HCT116 (cell line): Measurements from ENCODE around the gene REG3A. TPM values are rescaled to one million over a fixed set of nuclear protein-coding genes. Genes with fewer than 3 reads are reported as not detected.

Experiments
- ATAC-seq: fragments of 200-7000 bp; cut with Tn5 transposase; 2 replicates; pipeline ENCODE4 v1.9.1; 2020; ENCODE audit warnings: mild to moderate bottlenecking, moderate library complexity
- BruUV-seq: library from RNA; stranded (reverse); fragments of 400-500 nt; replicated peaks from 2 replicates; lab custom pipeline; 2021; lab: Mats Ljungman, UMichigan
- CTCF ChIA-PET: fragments of 300-600 bp; sonication (Branson Sonifier 250); formaldehyde crosslinking; loops from one replicate; lab custom pipeline; 2021; ENCODE audit warnings: antibody characterized with exemption; lab: Charles Lee
- POLR2A ChIA-PET: fragments of 300-600, 350-600 bp; sonication (Branson Sonifier 250); formaldehyde crosslinking; loops from one replicate; lab custom pipeline; 2021; ENCODE audit warnings: antibody characterized with exemption; lab: Charles Lee
- RAD21 ChIA-PET, 2 experiments: fragments of 300-600 bp; sonication (Branson Sonifier 250); formaldehyde crosslinking; loops; one replicate each; lab custom pipeline; 2023; ENCODE audit warnings: low total read pairs in 2 of 2; ENCODE audit not compliant: uncharacterized antibody in 2 of 2, unreplicated experiment in 2 of 2, low non-redundant PET in 1 of 2; lab: Charles Lee
- DNase-seq: peaks from one replicate; pipeline ENCODE4 v3.0.0-alpha.2; 2010; ENCODE audit warnings: low read depth, low spot score
- H2AFZ ChIP-seq: fragments of 200-600 bp; shearing (Covaris generic), sonication (generic); 2 replicates; pipeline ENCODE4 v1.6.1; 2017; ENCODE audit warnings: low read depth, mixed run types, mixed read lengths, antibody characterized with exemption, low read length; ENCODE audit not compliant: poor library complexity, severe bottlenecking
- H3K27ac ChIP-seq: 2 replicates; pipeline ENCODE4 v1.5.1; 2012; ENCODE audit warnings: low read depth, low read length
- H3K27me3 ChIP-seq: fragments of 200-600 bp; sonication (generic); 2 replicates; pipeline ENCODE4 v1.6.1; 2016; ENCODE audit warnings: mixed run types, low read length, mixed read lengths; ENCODE audit not compliant: insufficient read depth
- H3K36me3 ChIP-seq, 2 experiments: fragments of 200-500 bp in 1 of 2; fragments of 200-600 bp in 1 of 2; sonication (Bioruptor generic) in 1 of 2; sonication (generic) in 1 of 2; 2 replicates each; pipeline versions ENCODE4 v1.5.1 to v1.6.1; 2014 to 2016; ENCODE audit warnings: low read length in 2 of 2, inconsistent platforms in 1 of 2, mixed read lengths in 1 of 2, mixed run types in 1 of 2; ENCODE audit not compliant: insufficient read depth in 2 of 2, control insufficient read depth in 1 of 2
- H3K4me1 ChIP-seq, 2 experiments: fragments of 200-600 bp in 1 of 2; sonication (generic) in 1 of 2; 2 replicates each; pipeline versions ENCODE4 v1.5.1 to v1.6.1; 2012 to 2017; ENCODE audit warnings: low read length in 2 of 2, inconsistent platforms in 1 of 2, mild to moderate bottlenecking in 1 of 2, mixed read lengths in 1 of 2, mixed run types in 1 of 2, moderate library complexity in 1 of 2; ENCODE audit not compliant: insufficient read depth in 2 of 2, control insufficient read depth in 1 of 2
- H3K4me2 ChIP-seq: fragments of 200-600 bp; sonication (generic); 2 replicates; pipeline ENCODE4 v1.6.1; 2017; ENCODE audit warnings: mixed run types, low read length, mixed read lengths
- H3K4me3 ChIP-seq, 2 experiments: fragments of 200-600 bp in 1 of 2; sonication (generic) in 1 of 2; replicated peaks in 1 of 2; 2 replicates each; pipeline ENCODE4 v1.5.1; 2011 to 2016; ENCODE audit warnings: low read length in 2 of 2, control low read depth in 1 of 2, low read depth in 1 of 2, mild to moderate bottlenecking in 1 of 2, mixed read lengths in 1 of 2, mixed run types in 1 of 2
- H3K79me2 ChIP-seq: fragments of 200-600 bp; sonication (generic); 2 replicates; pipeline ENCODE4 v1.6.1; 2017; ENCODE audit warnings: mild to moderate bottlenecking, mixed run types, low read length, moderate library complexity, mixed read lengths; ENCODE audit not compliant: insufficient read depth
- H3K9ac ChIP-seq: fragments of 200-600 bp; sonication (generic); 2 replicates; pipeline ENCODE4 v1.6.1; 2016; ENCODE audit warnings: low read length, mixed read lengths
- H3K9me2 ChIP-seq: fragments of 200-600 bp; sonication (generic), shearing (Covaris generic); 2 replicates; pipeline ENCODE4 v1.6.1; 2017; ENCODE audit warnings: mixed run types, mild to moderate bottlenecking, moderate library complexity; ENCODE audit not compliant: insufficient read depth
- H3K9me3 ChIP-seq, 2 experiments: fragments of 200-500 bp in 1 of 2; fragments of 200-600 bp in 1 of 2; sonication (Bioruptor generic) in 1 of 2; sonication (generic) in 1 of 2; 2 replicates each; pipeline ENCODE4 v1.6.1; 2014 to 2017; ENCODE audit warnings: low read length in 2 of 2, mixed read lengths in 2 of 2, inconsistent platforms in 1 of 2, low read depth in 1 of 2, mild to moderate bottlenecking in 1 of 2, mixed run types in 1 of 2, moderate library complexity in 1 of 2; ENCODE audit not compliant: control insufficient read depth in 1 of 2, insufficient read depth in 1 of 2
- H4K20me1 ChIP-seq: fragments of 200-600 bp; sonication (generic), shearing (Covaris generic); 2 replicates; pipeline ENCODE4 v1.6.1; 2017; ENCODE audit warnings: mixed run types, mild to moderate bottlenecking, moderate library complexity; ENCODE audit not compliant: insufficient read depth
- CBX3 ChIP-seq: IDR thresholded peaks from 2 replicates; pipeline ENCODE4 v1.6.1; 2012; ENCODE audit warnings: low read depth
- CEBPB ChIP-seq: IDR thresholded peaks from 2 replicates; pipeline ENCODE4 v1.6.1; 2012; ENCODE audit warnings: low read depth
- CTCF ChIP-seq, 3 experiments: fragments of 200-600 bp in 1 of 3; sonication (generic) in 1 of 3; IDR thresholded peaks in 2 of 3; conservative IDR thresholded peaks in 1 of 3; 2 replicates each; pipeline ENCODE4 v1.5.1; 2012 to 2017; ENCODE audit warnings: low read depth in 2 of 3, low read length in 2 of 3, antibody characterized with exemption in 1 of 3, borderline replicate concordance in 1 of 3, control low read depth in 1 of 3, mild to moderate bottlenecking in 1 of 3, mixed read lengths in 1 of 3, mixed run types in 1 of 3, moderate library complexity in 1 of 3; ENCODE audit not compliant: insufficient read depth in 1 of 3
- ELF1 ChIP-seq: IDR thresholded peaks from 2 replicates; pipeline ENCODE4 v1.6.1; 2012; ENCODE audit warnings: low read depth, borderline replicate concordance
- EZH2 ChIP-seq: fragments of 200-600 bp; sonication (generic); IDR thresholded peaks from 2 replicates; pipeline ENCODE4 v1.6.1; 2017; ENCODE audit warnings: antibody characterized with exemption, mixed run types
- JUND ChIP-seq: IDR thresholded peaks from 2 replicates; pipeline ENCODE4 v1.6.1; 2012
- MAX ChIP-seq: IDR thresholded peaks from 2 replicates; pipeline ENCODE4 v1.6.1; 2012
- POLR2A ChIP-seq: IDR thresholded peaks from 2 replicates; pipeline ENCODE4 v1.7.0; 2011; ENCODE audit warnings: borderline replicate concordance; ENCODE audit not compliant: insufficient read depth, insufficient read length; ENCODE audit errors: extremely low read depth
- POLR2AphosphoS5 ChIP-seq: IDR thresholded peaks from 2 replicates; pipeline ENCODE4 v1.6.1; 2011; ENCODE audit warnings: mild to moderate bottlenecking, low read depth, low read length, moderate library complexity
- RAD21 ChIP-seq: IDR thresholded peaks from 2 replicates; pipeline ENCODE4 v1.6.1; 2012; ENCODE audit warnings: low read depth, mild to moderate bottlenecking
- SP1 ChIP-seq: IDR thresholded peaks from 2 replicates; pipeline ENCODE4 v1.6.1; 2012; ENCODE audit warnings: low read depth
- SRF ChIP-seq: IDR thresholded peaks from 2 replicates; pipeline ENCODE4 v1.6.1; 2012; ENCODE audit warnings: low read depth
- ZNF274 ChIP-seq: fragments of 200-500 bp; sonication (Bioruptor generic); IDR thresholded peaks from 2 replicates; pipeline ENCODE4 v1.6.1; 2014; ENCODE audit warnings: mild to moderate bottlenecking, low read depth, low read length, inconsistent platforms
- intact Hi-C: fragments of 100-400 bp; cut with micrococcal nuclease; formaldehyde crosslinking; loops from 2 replicates; pipeline ENCODE4 v1.10.0; 2022
- total RNA-seq: library from RNA; stranded (reverse); gene quantifications from one replicate; pipeline ENCODE4 v1.2.1, GENCODE V29; 2021; ENCODE audit not compliant: unreplicated experiment
- TF ChIP-seq, protein P1 (sequence below): IDR thresholded peaks from 2 replicates; pipeline ENCODE4 v1.6.1; 2012; ENCODE audit warnings: low read depth

The REG3A gene
- total RNA-seq, 1 experiment from 2014 or later, result not detected

DNA sequence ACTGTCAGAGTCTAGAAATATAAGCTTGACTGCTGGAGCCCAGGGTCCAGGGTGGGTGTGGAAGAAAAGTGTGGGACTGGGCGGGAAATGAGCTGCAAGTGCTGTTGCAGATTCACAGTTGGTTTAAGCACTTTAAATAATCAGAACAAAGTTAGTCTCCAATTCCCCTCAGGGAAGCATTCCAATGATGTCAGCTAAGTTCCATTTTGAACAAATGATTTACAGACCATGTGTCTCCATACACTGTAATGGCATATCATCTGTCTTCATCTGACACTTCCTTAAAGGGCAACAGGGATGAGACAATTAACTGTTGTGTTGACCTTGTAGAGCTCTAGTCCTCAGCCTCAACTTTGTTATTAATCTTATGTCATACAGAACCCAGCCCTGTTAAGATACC is 31.5 kb upstream of the REG3A start:
- H3K27me3 ChIP-seq, result no peaks in the 10 kb centered on the region
- ChIA-PET POLR2A (no interaction called here), RAD21 (no interaction called here), CTCF (no interaction called here)
- DNase-seq, result no peak
- BruUV-seq, result no TSS peak
- peaks cover 0 to 23% of the 10 kb centered on the region in 2 experiments; a peak in 3 of 4 replicates for H3K9me3 ChIP-seq
- no peak overlapping the region for H3K4me3 ChIP-seq
- H3K79me2 ChIP-seq, result no peaks in the 10 kb centered on the region
- ATAC-seq, result no peak
- H2AFZ ChIP-seq, result no peak overlapping the region
- no peaks in the 10 kb centered on the region for H3K9me2 ChIP-seq
- H3K27ac ChIP-seq, result no peak overlapping the region
- intact Hi-C loops, result no loop called here
- H3K9ac ChIP-seq, result no peak overlapping the region
- H3K4me1 ChIP-seq, result no peaks in the 10 kb centered on the region
- no peaks in the 10 kb centered on the region for H3K36me3 ChIP-seq
- TF ChIP-seq SRF (no peak), MAX (no peak), EZH2 (no peak), JUND (no peak), POLR2AphosphoS5 (no peak)
- H3K4me2 ChIP-seq, result no peak overlapping the region
- H4K20me1 ChIP-seq, result no peaks in the 10 kb centered on the region

- BruUV-seq, result no TSS peak
- no peaks in the 10 kb centered on the region for H3K36me3 ChIP-seq
- DNase-seq (no peak), ATAC-seq (no peak)
- no peaks in the 10 kb centered on the region for H3K9me2 ChIP-seq
- peaks cover 0 to 30% of the 10 kb centered on the region in 2 experiments; a peak in 3 of 4 replicates for H3K9me3 ChIP-seq
- intact Hi-C loops, result no loop called here
- no peaks in the 10 kb centered on the region for H3K27me3 ChIP-seq
- ChIA-PET CTCF (no interaction called here), POLR2A (no interaction called here), RAD21 (no interaction called here)
- no peaks in the 10 kb centered on the region for H3K4me1 ChIP-seq
- H3K79me2 ChIP-seq, result no peaks in the 10 kb centered on the region
- H3K9ac ChIP-seq, result no peak overlapping the region
- H3K4me2 ChIP-seq, result no peak overlapping the region
- no peak overlapping the region for H3K4me3 ChIP-seq
- H2AFZ ChIP-seq, result no peak overlapping the region
- H4K20me1 ChIP-seq, result no peaks in the 10 kb centered on the region
- TF ChIP-seq SP1 (no peak), ELF1 (no peak), POLR2AphosphoS5 (no peak), CBX3 (no peak), CTCF (IDR thresholded peaks at IDR 0.05 in 2 of 3, conservative IDR thresholded peaks at IDR 0.05 in 1 of 3; ENCODE audit: borderline replicate concordance in 1 of 3, insufficient read depth in 1 of 3, low read depth in 2 of 3, low read length in 2 of 3) (no peak), MAX (no peak), POLR2A (no peak), ZNF274 (no peak), CEBPB (no peak), RAD21 (no peak)
- TF ChIP-seq, protein P1, sequence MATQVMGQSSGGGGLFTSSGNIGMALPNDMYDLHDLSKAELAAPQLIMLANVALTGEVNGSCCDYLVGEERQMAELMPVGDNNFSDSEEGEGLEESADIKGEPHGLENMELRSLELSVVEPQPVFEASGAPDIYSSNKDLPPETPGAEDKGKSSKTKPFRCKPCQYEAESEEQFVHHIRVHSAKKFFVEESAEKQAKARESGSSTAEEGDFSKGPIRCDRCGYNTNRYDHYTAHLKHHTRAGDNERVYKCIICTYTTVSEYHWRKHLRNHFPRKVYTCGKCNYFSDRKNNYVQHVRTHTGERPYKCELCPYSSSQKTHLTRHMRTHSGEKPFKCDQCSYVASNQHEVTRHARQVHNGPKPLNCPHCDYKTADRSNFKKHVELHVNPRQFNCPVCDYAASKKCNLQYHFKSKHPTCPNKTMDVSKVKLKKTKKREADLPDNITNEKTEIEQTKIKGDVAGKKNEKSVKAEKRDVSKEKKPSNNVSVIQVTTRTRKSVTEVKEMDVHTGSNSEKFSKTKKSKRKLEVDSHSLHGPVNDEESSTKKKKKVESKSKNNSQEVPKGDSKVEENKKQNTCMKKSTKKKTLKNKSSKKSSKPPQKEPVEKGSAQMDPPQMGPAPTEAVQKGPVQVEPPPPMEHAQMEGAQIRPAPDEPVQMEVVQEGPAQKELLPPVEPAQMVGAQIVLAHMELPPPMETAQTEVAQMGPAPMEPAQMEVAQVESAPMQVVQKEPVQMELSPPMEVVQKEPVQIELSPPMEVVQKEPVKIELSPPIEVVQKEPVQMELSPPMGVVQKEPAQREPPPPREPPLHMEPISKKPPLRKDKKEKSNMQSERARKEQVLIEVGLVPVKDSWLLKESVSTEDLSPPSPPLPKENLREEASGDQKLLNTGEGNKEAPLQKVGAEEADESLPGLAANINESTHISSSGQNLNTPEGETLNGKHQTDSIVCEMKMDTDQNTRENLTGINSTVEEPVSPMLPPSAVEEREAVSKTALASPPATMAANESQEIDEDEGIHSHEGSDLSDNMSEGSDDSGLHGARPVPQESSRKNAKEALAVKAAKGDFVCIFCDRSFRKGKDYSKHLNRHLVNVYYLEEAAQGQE, result no peak
- H3K27ac ChIP-seq, result no peak overlapping the region
These were observed 29.9 kb upstream of the REG3A start for GRCh38 chr2:79189465-79189864.
